Activated CD4-positive, alpha-beta T cell treated with anti-CD3 and anti-CD28 coated beads, Interleukin-2, amount 50 U/mL, for 4 hours (primary cell): ENCODE results near the gene MORN5.

Experiments
- DNase-seq, 2 experiments: peaks; one replicate each; pipeline ENCODE4 v3.0.0-alpha.2; 2020

MORN5 gene

DNA sequence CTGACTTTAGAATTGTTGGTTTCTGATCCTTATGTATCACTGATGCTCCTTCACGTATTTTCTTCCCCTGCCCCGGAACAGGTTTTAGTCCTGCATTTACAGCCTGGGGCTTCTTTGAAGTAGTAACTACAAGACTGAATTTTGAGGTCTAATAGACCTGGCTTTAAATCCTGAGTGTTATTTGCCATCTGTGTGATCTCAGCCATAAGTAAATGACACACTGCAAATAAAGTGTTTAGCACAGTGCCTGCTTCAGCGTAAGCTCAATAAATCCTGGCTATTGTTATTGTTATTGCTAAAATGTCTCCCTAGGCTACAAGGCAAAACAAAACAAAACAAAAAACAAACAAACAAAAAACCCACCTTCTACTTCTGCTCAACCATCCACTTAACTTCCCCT lies 84.6 kb downstream of the MORN5 start:
- no peak for DNase-seq

DNA sequence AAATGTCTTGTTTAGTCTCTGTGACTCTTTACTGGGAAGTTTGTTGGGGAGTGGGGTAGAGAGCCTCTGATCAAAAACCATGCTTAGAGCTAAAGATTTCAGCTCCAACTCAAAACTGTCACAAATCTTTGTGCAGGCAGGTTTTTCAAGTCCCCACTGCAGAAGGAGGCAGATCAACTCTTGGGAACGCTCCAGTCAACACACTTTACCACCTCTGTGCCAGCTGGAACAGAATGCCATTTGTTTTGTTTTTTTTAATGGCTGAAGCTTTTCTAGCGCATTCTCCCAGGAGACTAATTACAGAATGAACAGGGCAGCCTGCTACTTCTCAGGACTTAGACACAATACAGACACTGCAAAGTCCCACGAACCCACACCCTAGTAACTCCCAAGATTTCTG lies 87.0 kb downstream of the MORN5 start:
- no peak for DNase-seq

DNA sequence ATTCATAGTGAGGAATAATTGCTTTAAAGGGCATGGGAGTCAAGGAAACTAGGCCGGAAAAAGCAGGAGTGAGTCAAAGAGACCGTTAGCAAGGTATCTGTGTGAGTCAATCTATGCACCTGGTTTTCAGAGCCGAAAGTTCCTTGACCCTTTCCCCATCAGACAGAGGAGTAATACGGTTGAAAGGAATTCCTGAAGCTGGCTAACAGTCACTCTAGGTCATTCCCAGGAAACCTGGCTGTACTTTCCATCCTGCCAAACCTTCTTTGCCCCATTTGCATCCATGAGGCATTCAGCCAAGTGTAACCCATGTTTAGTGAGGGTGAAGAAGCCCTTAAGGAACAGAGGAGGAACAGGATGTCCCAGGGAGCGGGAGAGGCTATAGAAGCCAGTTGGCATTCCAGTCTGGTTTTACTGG lies 88.7 kb downstream of the MORN5 start:
- DNase-seq: no peak
